Ishikawa (cell line): ENCODE measurements around the gene AP2M1.

ENCODE experiments used
- EP300 ChIP-seq: IDR thresholded peaks from 2 replicates; pipeline ENCODE4 v1.6.1; 2012; ENCODE audit warnings: borderline replicate concordance
- YY1 ChIP-seq: IDR thresholded peaks from 2 replicates; pipeline ENCODE4 v1.6.1; 2012; ENCODE audit warnings: low read depth

- TF ChIP-seq YY1 (no peak), EP300 (no peak)
Observed at GRCh38 chr3:184174284-184174645, 390 bp upstream of the AP2M1 start.
